MCF 10A (cell line): ENCODE results near the gene ANXA3. TPM values are rescaled to one million over a fixed set of nuclear protein-coding genes. Genes with fewer than 3 reads are reported as not detected.

Experiments
- BruUV-seq: library from RNA; stranded (reverse); fragments of 400-500 nt; replicated peaks from 2 replicates; lab custom pipeline; 2021; lab: Mats Ljungman, UMichigan
- CTCF ChIA-PET: fragments of 300-600 bp; sonication (Branson Sonifier 250); formaldehyde crosslinking; extraction: SDS; loops from one replicate; lab custom pipeline; 2021; ENCODE audit warnings: antibody characterized with exemption, inconsistent platforms; lab: Yijun Ruan, JAX
- POLR2A ChIA-PET: fragments of 300-600, 350-650 bp; sonication (Branson Sonifier 250); formaldehyde crosslinking; extraction: SDS; loops from one replicate; lab custom pipeline; 2020; ENCODE audit warnings: antibody characterized with exemption, inconsistent platforms; lab: Yijun Ruan, JAX
- DNase-seq: peaks from one replicate; pipeline ENCODE4 v3.0.0-alpha.2; 2018; ENCODE audit not compliant: unreplicated experiment
- H3K27ac Mint-ChIP-seq: one replicate; pipeline ENCODE4 v1.8.0; 2022; ENCODE audit warnings: mild to moderate bottlenecking, low read depth, mixed read lengths; ENCODE audit not compliant: unreplicated experiment
- H3K27me3 Mint-ChIP-seq: one replicate; pipeline ENCODE4 v1.8.0; 2022; ENCODE audit warnings: mixed read lengths; ENCODE audit not compliant: insufficient read depth, unreplicated experiment
- H3K36me3 Mint-ChIP-seq: one replicate; pipeline ENCODE4 v1.8.0; 2022; ENCODE audit warnings: mild to moderate bottlenecking, moderate library complexity, mixed read lengths; ENCODE audit not compliant: insufficient read depth, unreplicated experiment
- H3K4me1 Mint-ChIP-seq: one replicate; pipeline ENCODE4 v1.8.0; 2022; ENCODE audit warnings: mixed read lengths; ENCODE audit not compliant: insufficient read depth, unreplicated experiment
- H3K4me3 Mint-ChIP-seq: one replicate; pipeline ENCODE4 v1.8.0; 2022; ENCODE audit warnings: mild to moderate bottlenecking, moderate library complexity, mixed read lengths; ENCODE audit not compliant: unreplicated experiment
- H3K9me3 Mint-ChIP-seq: one replicate; pipeline ENCODE4 v1.8.0; 2022; ENCODE audit warnings: mixed read lengths; ENCODE audit not compliant: unreplicated experiment
- intact Hi-C: fragments of 100-400 bp; cut with micrococcal nuclease; formaldehyde crosslinking; loops from 2 replicates; pipeline ENCODE4 v1.14.1; 2022
- total RNA-seq: library from RNA; stranded (reverse); gene quantifications from 2 replicates; pipeline ENCODE4 v1.2.3, GENCODE V29; 2022
- TF ChIP-seq, protein P1 (sequence below): fragments of 200-600 bp; IDR thresholded peaks from one replicate; pipeline ENCODE4 v1.8.0; 2022; ENCODE audit warnings: antibody characterized with exemption, mild to moderate bottlenecking; ENCODE audit not compliant: unreplicated experiment

ANXA3 gene
- total RNA-seq, 1 experiment from 2014 or later = 260 TPM

DNA sequence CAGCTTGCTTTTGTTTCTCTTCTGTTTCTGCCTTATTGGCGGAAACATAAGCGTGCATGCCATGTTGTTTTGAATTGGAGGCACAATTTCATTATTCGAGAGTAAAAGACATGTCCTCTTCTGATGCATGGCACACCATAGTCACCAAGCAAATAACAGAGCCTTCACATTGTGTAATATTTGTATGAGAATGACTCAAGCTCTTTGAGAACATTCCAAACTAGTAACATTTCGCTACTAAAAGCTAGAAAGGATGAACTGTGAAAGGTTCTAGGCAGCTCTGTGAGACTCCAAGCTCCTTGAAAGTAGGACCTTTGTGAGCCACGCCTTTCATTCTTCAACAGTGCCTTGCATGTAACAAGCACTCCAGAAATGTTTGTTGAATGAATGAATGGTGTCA, 9.2 kb upstream of the ANXA3 start:
- Mint-ChIP-seq H3K27ac (peak overlapping the region; percentile 24), H3K27me3 (no peaks in the 10 kb centered on the region), H3K9me3 (peaks cover 7% of the 10 kb centered on the region), H3K36me3 (peaks cover 4% of the 10 kb centered on the region), H3K4me1 (peaks cover 22% of the 10 kb centered on the region), H3K4me3 (no peak overlapping the region)
- TF ChIP-seq, protein P1, sequence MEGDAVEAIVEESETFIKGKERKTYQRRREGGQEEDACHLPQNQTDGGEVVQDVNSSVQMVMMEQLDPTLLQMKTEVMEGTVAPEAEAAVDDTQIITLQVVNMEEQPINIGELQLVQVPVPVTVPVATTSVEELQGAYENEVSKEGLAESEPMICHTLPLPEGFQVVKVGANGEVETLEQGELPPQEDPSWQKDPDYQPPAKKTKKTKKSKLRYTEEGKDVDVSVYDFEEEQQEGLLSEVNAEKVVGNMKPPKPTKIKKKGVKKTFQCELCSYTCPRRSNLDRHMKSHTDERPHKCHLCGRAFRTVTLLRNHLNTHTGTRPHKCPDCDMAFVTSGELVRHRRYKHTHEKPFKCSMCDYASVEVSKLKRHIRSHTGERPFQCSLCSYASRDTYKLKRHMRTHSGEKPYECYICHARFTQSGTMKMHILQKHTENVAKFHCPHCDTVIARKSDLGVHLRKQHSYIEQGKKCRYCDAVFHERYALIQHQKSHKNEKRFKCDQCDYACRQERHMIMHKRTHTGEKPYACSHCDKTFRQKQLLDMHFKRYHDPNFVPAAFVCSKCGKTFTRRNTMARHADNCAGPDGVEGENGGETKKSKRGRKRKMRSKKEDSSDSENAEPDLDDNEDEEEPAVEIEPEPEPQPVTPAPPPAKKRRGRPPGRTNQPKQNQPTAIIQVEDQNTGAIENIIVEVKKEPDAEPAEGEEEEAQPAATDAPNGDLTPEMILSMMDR = no peak
- ChIA-PET POLR2A (interaction anchor here (0.7 to 1.3 kb wide), 10 partner anchors 8 to 722 kb away, joined by 3 to 8 read pairs (median 4); partner anchors contain the start of genes ANXA3 and MRPL1), CTCF (interaction anchor here (0.7 to 1.1 kb wide), 2 partner anchors 9 to 582 kb away, joined by 3 to 4 read pairs; no protein-coding TSS in a partner anchor)
- peak; percentile 58 for DNase-seq
- intact Hi-C loops = loop anchor here (1.0 kb wide), 1 partner anchor 8 kb away; no protein-coding TSS in a partner anchor
- BruUV-seq = no TSS peak

DNA sequence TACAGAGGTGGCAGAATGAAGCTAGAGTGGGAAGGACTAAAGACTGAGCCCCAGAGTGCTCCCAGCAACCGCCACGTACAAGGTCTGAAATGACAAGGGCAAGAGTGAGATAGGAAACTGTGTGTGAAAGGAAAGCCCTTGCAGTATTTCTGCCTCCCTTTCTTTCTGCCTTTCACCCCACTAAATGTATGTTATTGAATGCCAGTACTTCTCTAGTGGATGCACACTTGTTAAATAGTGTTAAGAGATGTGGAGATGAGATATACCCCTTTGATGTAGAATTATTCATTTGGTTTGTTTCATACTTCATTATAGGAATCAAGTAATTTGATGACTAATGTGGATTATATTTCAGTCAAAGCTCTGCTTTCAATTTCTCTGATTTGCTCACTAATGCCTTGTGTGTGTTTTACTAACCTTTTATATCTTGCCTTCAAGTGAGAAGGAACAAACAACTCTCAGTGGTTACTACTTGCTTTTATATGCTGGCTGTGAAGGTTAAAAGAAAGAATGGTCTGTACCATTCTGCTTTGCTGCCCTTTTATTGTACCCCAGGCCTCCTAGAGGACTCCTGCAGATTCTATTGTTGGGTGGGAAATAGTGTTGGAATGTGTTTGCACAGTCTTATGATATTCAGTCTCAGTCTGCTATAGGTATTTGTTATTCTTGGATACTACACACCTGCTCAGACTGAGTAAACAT, 8.0 kb upstream of the ANXA3 start:
- H3K27me3 Mint-ChIP-seq = no peaks in the 10 kb centered on the region
- TF ChIP-seq, protein P1 = no peak
- no peak overlapping the region for H3K4me3 Mint-ChIP-seq
- no TSS peak for BruUV-seq
- H3K36me3 Mint-ChIP-seq = peaks cover 4% of the 10 kb centered on the region
- peak overlapping the region; percentile 35 for H3K27ac Mint-ChIP-seq
- no peak for DNase-seq
- peaks cover 22% of the 10 kb centered on the region for H3K4me1 Mint-ChIP-seq
- POLR2A ChIA-PET = interaction anchor here (0.6 to 1.2 kb wide), 4 partner anchors 7 to 484 kb away, joined by 3 to 4 read pairs (median 4); no protein-coding TSS in a partner anchor
- intact Hi-C loops = no loop called here
- CTCF ChIA-PET = no interaction called here
- H3K9me3 Mint-ChIP-seq = peaks cover 7% of the 10 kb centered on the region

DNA sequence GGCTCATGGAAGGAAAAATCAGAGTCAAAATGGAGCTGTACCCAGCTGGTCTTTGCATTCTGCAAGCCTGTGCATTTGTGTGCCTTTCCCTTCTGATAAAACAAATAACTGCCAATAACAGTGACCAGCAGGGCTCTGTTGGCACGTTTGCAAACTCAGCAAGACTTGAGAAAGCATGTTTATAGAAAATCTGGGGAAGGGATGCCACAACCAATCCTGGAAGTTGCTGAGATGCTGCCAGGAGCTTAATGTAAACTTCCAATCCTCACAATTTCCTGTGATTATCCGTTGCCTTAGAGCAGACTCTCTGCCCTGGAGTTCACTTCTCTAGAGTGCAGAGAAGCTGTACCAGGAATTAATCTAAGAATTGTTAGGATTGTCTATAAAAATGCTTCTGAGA, 6.9 kb upstream of the ANXA3 start:
- intact Hi-C loops = no loop called here
- ChIA-PET POLR2A (interaction anchor here (0.7 to 1.7 kb wide), 6 partner anchors 9 to 663 kb away, joined by 3 to 5 read pairs (median 3); no protein-coding TSS in a partner anchor), CTCF (interaction anchor here (0.6 kb wide), 1 partner anchor 19 kb away, joined by 3 read pairs; no protein-coding TSS in a partner anchor)

More for the DNA sequence above, 6.9 kb upstream of the ANXA3 start:
- peaks cover 4% of the 10 kb centered on the region for H3K36me3 Mint-ChIP-seq
- TF ChIP-seq, protein P1 = no peak
- H3K9me3 Mint-ChIP-seq = peaks cover 7% of the 10 kb centered on the region
- no peaks in the 10 kb centered on the region for H3K27me3 Mint-ChIP-seq
- H3K27ac Mint-ChIP-seq = no peak overlapping the region
- peak; percentile 52 for DNase-seq
- peaks cover 22% of the 10 kb centered on the region for H3K4me1 Mint-ChIP-seq
- H3K4me3 Mint-ChIP-seq = no peak overlapping the region
- no TSS peak for BruUV-seq
